ENCODE data around the gene CYP24A1. TPM values are rescaled to one million over a fixed set of nuclear protein-coding genes. Genes with fewer than 3 reads are reported as not detected.

Gene CYP24A1
- polyA plus RNA-seq, 3 donors: not detected

DNA sequence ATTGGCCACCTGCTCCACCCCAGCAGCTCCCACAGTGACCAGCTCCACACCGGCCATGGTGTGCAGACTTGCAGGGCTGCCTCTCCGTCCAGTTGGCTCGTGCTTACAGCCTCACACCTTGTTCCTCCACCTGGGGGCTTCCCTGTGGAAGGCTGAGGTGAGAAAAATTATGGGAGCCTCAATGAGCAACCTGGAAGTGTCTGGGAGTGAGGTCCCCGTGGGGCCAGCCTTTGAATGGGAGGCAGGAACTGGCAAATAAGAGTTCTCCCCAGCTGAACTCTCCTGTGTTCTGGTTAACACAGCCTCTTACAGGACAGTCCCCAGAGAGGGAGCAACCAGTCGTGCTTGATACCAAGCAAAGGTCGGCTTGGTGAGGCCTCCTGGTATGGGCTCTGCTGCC lies 30.3 kb upstream of the CYP24A1 start:
- Histone ChIP-seq H3K36me3 (replicated peaks in 1 of 2; ENCODE audit: control insufficient read depth in 1 of 2, insufficient read depth in 2 of 2, low read length in 2 of 2) (no peaks in the 10 kb centered on the region), H3K4me3 (replicated peaks in 1 of 3; ENCODE audit: low read depth in 2 of 3, low read length in 3 of 3) (no peak overlapping the region), H2AFZ (ENCODE audit: insufficient read depth, low read depth, low read length, poor library complexity, severe bottlenecking) (no peak overlapping the region), H3K27me3 (ENCODE audit: control insufficient read depth in 2 of 2, insufficient read depth in 2 of 2, low read length in 2 of 2) (no peaks in the 10 kb centered on the region), H3K9ac (ENCODE audit: insufficient read depth, low read length, poor library complexity, severe bottlenecking) (no peak overlapping the region), H3K9me3 (replicated peaks in 1 of 2; ENCODE audit: control insufficient read depth in 1 of 2, insufficient read depth in 1 of 2, low read length in 2 of 2) (no peaks in the 10 kb centered on the region), H4K20me1 (ENCODE audit: insufficient read depth, low read length) (peaks cover 2% of the 10 kb centered on the region), H3K27ac (ENCODE audit: low read depth in 1 of 2, low read length in 2 of 2) (no peak overlapping the region), H3K79me2 (ENCODE audit: insufficient read depth, low read length) (peaks cover 11% of the 10 kb centered on the region), H3K4me2 (replicated peaks; ENCODE audit: extremely low read depth, low read length, poor library complexity, severe bottlenecking) (no peak overlapping the region), H3K4me1 (ENCODE audit: control insufficient read depth in 1 of 2, insufficient read depth in 2 of 2, low read length in 2 of 2) (peaks cover 16 to 22% of the 10 kb centered on the region in 2 donors)
- H3K27ac Mint-ChIP-seq: peak overlapping the region in 1 of 7 donors; percentile 46
- H3K4me3 Mint-ChIP-seq: no peak overlapping the region
- DNase-seq: no peak
- intact Hi-C loops (cut with micrococcal nuclease): no loop called here
- no peaks in the 10 kb centered on the region for H3K36me3 Mint-ChIP-seq
- peaks cover 21% of the 10 kb centered on the region for H3K4me1 Mint-ChIP-seq
- 100% methylated on average over 2 of the region's 6 CpGs for WGBS (ENCODE audit: insufficient coverage)
- peaks cover 0 to 3% (median 0%) of the 10 kb centered on the region in 3 donors for H3K27me3 Mint-ChIP-seq (ENCODE audit: low read depth in 3 of 3)
- TF ChIP-seq, protein P1, sequence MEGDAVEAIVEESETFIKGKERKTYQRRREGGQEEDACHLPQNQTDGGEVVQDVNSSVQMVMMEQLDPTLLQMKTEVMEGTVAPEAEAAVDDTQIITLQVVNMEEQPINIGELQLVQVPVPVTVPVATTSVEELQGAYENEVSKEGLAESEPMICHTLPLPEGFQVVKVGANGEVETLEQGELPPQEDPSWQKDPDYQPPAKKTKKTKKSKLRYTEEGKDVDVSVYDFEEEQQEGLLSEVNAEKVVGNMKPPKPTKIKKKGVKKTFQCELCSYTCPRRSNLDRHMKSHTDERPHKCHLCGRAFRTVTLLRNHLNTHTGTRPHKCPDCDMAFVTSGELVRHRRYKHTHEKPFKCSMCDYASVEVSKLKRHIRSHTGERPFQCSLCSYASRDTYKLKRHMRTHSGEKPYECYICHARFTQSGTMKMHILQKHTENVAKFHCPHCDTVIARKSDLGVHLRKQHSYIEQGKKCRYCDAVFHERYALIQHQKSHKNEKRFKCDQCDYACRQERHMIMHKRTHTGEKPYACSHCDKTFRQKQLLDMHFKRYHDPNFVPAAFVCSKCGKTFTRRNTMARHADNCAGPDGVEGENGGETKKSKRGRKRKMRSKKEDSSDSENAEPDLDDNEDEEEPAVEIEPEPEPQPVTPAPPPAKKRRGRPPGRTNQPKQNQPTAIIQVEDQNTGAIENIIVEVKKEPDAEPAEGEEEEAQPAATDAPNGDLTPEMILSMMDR (IDR thresholded peaks at IDR 0.05): no peak
- H3K9me3 Mint-ChIP-seq: no peaks in the 10 kb centered on the region

DNA sequence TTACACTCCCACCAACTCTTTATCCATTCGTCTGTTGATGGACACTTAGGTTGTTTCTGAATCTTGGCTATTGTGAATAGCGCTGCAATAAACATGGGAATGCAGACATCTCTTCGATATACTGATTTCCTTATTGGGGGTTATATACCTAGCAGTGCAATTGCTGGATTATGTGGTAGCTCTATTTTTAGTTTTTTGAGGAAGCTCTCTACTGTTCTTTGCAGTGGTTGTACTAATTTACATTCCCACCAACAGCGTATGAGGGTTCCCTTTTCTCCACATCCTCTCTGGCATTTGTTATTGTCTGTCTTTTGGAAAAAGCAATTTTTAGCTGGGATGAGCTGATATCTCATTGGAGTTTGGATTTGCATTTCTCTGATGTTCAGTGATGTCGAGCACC lies 29.5 kb upstream of the CYP24A1 start:
- Histone ChIP-seq H3K4me1 (ENCODE audit: control insufficient read depth in 1 of 2, insufficient read depth in 2 of 2, low read length in 2 of 2) (peaks cover 8 to 15% of the 10 kb centered on the region in 2 donors), H3K9me3 (replicated peaks in 1 of 2; ENCODE audit: control insufficient read depth in 1 of 2, insufficient read depth in 1 of 2, low read length in 2 of 2) (no peaks in the 10 kb centered on the region), H3K4me2 (replicated peaks; ENCODE audit: extremely low read depth, low read length, poor library complexity, severe bottlenecking) (no peak overlapping the region), H3K9ac (ENCODE audit: insufficient read depth, low read length, poor library complexity, severe bottlenecking) (no peak overlapping the region), H3K27me3 (ENCODE audit: control insufficient read depth in 2 of 2, insufficient read depth in 2 of 2, low read length in 2 of 2) (no peaks in the 10 kb centered on the region), H4K20me1 (ENCODE audit: insufficient read depth, low read length) (no peaks in the 10 kb centered on the region), H3K4me3 (replicated peaks in 1 of 3; ENCODE audit: low read depth in 2 of 3, low read length in 3 of 3) (no peak overlapping the region), H2AFZ (ENCODE audit: insufficient read depth, low read depth, low read length, poor library complexity, severe bottlenecking) (no peak overlapping the region), H3K36me3 (replicated peaks in 1 of 2; ENCODE audit: control insufficient read depth in 1 of 2, insufficient read depth in 2 of 2, low read length in 2 of 2) (no peaks in the 10 kb centered on the region), H3K79me2 (ENCODE audit: insufficient read depth, low read length) (peaks cover 3% of the 10 kb centered on the region), H3K27ac (ENCODE audit: low read depth in 1 of 2, low read length in 2 of 2) (no peak overlapping the region)
- Mint-ChIP-seq H3K4me3 (no peak overlapping the region), H3K4me1 (peaks cover 13% of the 10 kb centered on the region), H3K9me3 (no peaks in the 10 kb centered on the region), H3K27me3 (ENCODE audit: low read depth in 3 of 3) (peaks cover 0 to 3% (median 0%) of the 10 kb centered on the region in 3 donors), H3K36me3 (no peaks in the 10 kb centered on the region), H3K27ac (peak overlapping the region in 1 of 7 donors; percentile 10)
- intact Hi-C loops (cut with micrococcal nuclease): no loop called here
- TF ChIP-seq, protein P1 (IDR thresholded peaks at IDR 0.05): no peak
- WGBS (ENCODE audit: insufficient coverage): no CpG with 5 or more reads among the region's 5 CpGs
- no peak for DNase-seq

All from CD14-positive monocyte (primary cell).